Liver (tissue), 9 donors: ENCODE measurements around the gene CFAP251. TPM values are rescaled to one million over a fixed set of nuclear protein-coding genes. Genes with fewer than 3 reads are reported as not detected.

ENCODE experiments used
- DNase-seq: peaks from one replicate; pipeline ENCODE4 v3.0.0-alpha.2; 2017; ENCODE audit warnings: low spot score
- H3K27ac ChIP-seq, 2 donors: one replicate each; pipeline ENCODE4 v1.7.0; 2013; ENCODE audit warnings: inconsistent platforms in 2 of 2, low read length in 2 of 2, control low read depth in 1 of 2, low read depth in 1 of 2, mild to moderate bottlenecking in 1 of 2
- H3K27me3 ChIP-seq, 4 donors: one replicate each; pipeline versions ENCODE4 v1.6.1 to v1.7.0; 2013; ENCODE audit warnings: low read length in 3 of 4, inconsistent platforms in 1 of 4, mild to moderate bottlenecking in 1 of 4, moderate library complexity in 1 of 4; ENCODE audit not compliant: control insufficient read depth in 4 of 4, insufficient read depth in 4 of 4
- H3K36me3 ChIP-seq, 4 donors: one replicate each; pipeline versions ENCODE4 v1.6.1 to v1.7.0; 2013; ENCODE audit warnings: low read length in 3 of 4, mild to moderate bottlenecking in 3 of 4, low read depth in 1 of 4, moderate library complexity in 1 of 4; ENCODE audit not compliant: control insufficient read depth in 4 of 4, insufficient read depth in 3 of 4
- H3K4me1 ChIP-seq, 4 donors: one replicate each; pipeline versions ENCODE4 v1.6.1 to v1.7.0; 2013; ENCODE audit warnings: low read length in 3 of 4, mild to moderate bottlenecking in 3 of 4, moderate library complexity in 1 of 4; ENCODE audit not compliant: control insufficient read depth in 4 of 4, insufficient read depth in 4 of 4
- H3K4me3 ChIP-seq, 3 donors: one replicate each; pipeline versions ENCODE4 v1.6.1 to v1.7.0; 2013; ENCODE audit warnings: low read length in 3 of 3, control low read depth in 1 of 3, low read depth in 1 of 3, mild to moderate bottlenecking in 1 of 3
- H3K9ac ChIP-seq, 2 donors: one replicate each; pipeline ENCODE4 v1.7.0; 2013; ENCODE audit warnings: low read length in 2 of 2, mild to moderate bottlenecking in 2 of 2, moderate library complexity in 2 of 2, control low read depth in 1 of 2, low read depth in 1 of 2
- H3K9me3 ChIP-seq, 4 donors: one replicate each; pipeline versions ENCODE4 v1.6.1 to v1.7.0; 2013; ENCODE audit warnings: low read length in 3 of 4; ENCODE audit not compliant: control insufficient read depth in 4 of 4
- ATF3 ChIP-seq: IDR thresholded peaks from 2 replicates; pipeline ENCODE4 v1.6.1; 2016; ENCODE audit warnings: antibody characterized with exemption
- CTCF ChIP-seq: fragments of 150-350 bp; IDR thresholded peaks from 2 replicates; pipeline ENCODE4 v1.5.1; 2017; ENCODE audit warnings: improper control_type of control experiment, low read depth, low read length; ENCODE audit not compliant: missing input control
- EGR1 ChIP-seq, 2 donors: IDR thresholded peaks; 2 replicates each; pipeline ENCODE4 v1.6.1; 2016 to 2018; ENCODE audit warnings: antibody characterized with exemption in 2 of 2, low read depth in 2 of 2
- FOXA1 ChIP-seq: IDR thresholded peaks from 2 replicates; pipeline ENCODE4 v1.6.1; 2016; ENCODE audit warnings: antibody characterized with exemption
- FOXA2 ChIP-seq: IDR thresholded peaks from 2 replicates; pipeline ENCODE4 v1.6.1; 2016; ENCODE audit warnings: antibody characterized with exemption
- HNF4A ChIP-seq, 2 donors: conservative IDR thresholded peaks; 2 replicates each; pipeline ENCODE4 v1.6.1; 2016; ENCODE audit warnings: antibody characterized with exemption in 2 of 2, mild to moderate bottlenecking in 2 of 2
- HNF4G ChIP-seq: IDR thresholded peaks from 2 replicates; pipeline ENCODE4 v1.6.1; 2016; ENCODE audit warnings: antibody characterized with exemption
- JUND ChIP-seq, 2 donors: IDR thresholded peaks; 2 replicates each; pipeline ENCODE4 v1.6.1; 2016; ENCODE audit warnings: antibody characterized with exemption in 2 of 2
- MAX ChIP-seq: IDR thresholded peaks from 2 replicates; pipeline ENCODE4 v1.6.1; 2016; ENCODE audit warnings: antibody characterized with exemption
- NR2F2 ChIP-seq: IDR thresholded peaks from 2 replicates; pipeline ENCODE4 v1.6.1; 2016; ENCODE audit warnings: antibody characterized with exemption
- RAD21 ChIP-seq, 2 donors: IDR thresholded peaks; 2 replicates each; pipeline ENCODE4 v1.6.1; 2016; ENCODE audit warnings: antibody characterized with exemption in 2 of 2, mild to moderate bottlenecking in 2 of 2
- TAF1 ChIP-seq: conservative IDR thresholded peaks from 2 replicates; pipeline ENCODE4 v1.6.1; 2016; ENCODE audit warnings: antibody characterized with exemption, mild to moderate bottlenecking
- YY1 ChIP-seq: IDR thresholded peaks from 2 replicates; pipeline ENCODE4 v1.6.1; 2016; ENCODE audit warnings: antibody characterized with exemption, mild to moderate bottlenecking
- ZBTB33 ChIP-seq: IDR thresholded peaks from 2 replicates; pipeline ENCODE4 v1.6.1; 2016; ENCODE audit warnings: antibody characterized with exemption
- WGBS: extraction: QIAGEN DNeasy Blood & Tissue Kit; methylation state at CpG from one replicate; pipeline ENCODE4 v1.1.7; 2013; 5-methylcytosine and 5-hydroxymethylcytosine counted together
- polyA plus RNA-seq, 2 donors: library from polyadenylated mRNA; stranded (reverse) in 1 of 2; unstranded in 1 of 2; fragments of 200-250 nt in 1 of 2; fragments of >200 nt in 1 of 2; fragmentation: Nextera tagmentation in 1 of 2; extraction: Ambion mirVana in 1 of 2; gene quantifications; one replicate each; pipeline versions ENCODE4 v1.2.1 to v1.2.3, GENCODE V29; 2013 to 2015
- total RNA-seq, 2 donors: library from RNA; depleted of rRNA; stranded (reverse); fragments of >200 nt; gene quantifications; one replicate each; pipeline ENCODE4 v1.2.3, GENCODE V29; 2014
- donor health status: healthy.
- donor health status: healthy.
- donor health status: healthy.
- donor health status: healthy.
- donor health status: healthy.

Gene CFAP251
- total and polyA plus RNA-seq, 4 donors = 1.6 to 4.0 (median 2.0) TPM

GRCh38 chr12:121955258-121956237, 37.2 kb downstream of the CFAP251 start:
- WGBS = 89% methylated on average over 13 of the region's 13 CpGs

GRCh38 chr12:121957861-121958515, 39.6 kb downstream of the CFAP251 start:
- WGBS = 80% methylated on average over 6 of the region's 6 CpGs
- Histone ChIP-seq H3K9ac (no peak overlapping the region), H3K9me3 (no peaks in the 10 kb centered on the region), H3K27ac (no peak overlapping the region), H3K36me3 (no peaks in the 10 kb centered on the region), H3K4me1 (no peaks in the 10 kb centered on the region), H3K27me3 (no peaks in the 10 kb centered on the region), H3K4me3 (no peak overlapping the region)
- no peak for DNase-seq
- TF ChIP-seq MAX = no peak
- no peak for TF ChIP-seq YY1
- no peak for TF ChIP-seq NR2F2
- TF ChIP-seq HNF4A (conservative IDR thresholded peaks at IDR 0.05) = no peak

More at GRCh38 chr12:121955258-121956237, 37.2 kb downstream of the CFAP251 start:
- H3K9me3 ChIP-seq = no peaks in the 10 kb centered on the region
- no peaks in the 10 kb centered on the region for H3K4me1 ChIP-seq
- H3K27ac ChIP-seq = no peak overlapping the region
- H3K27me3 ChIP-seq = no peaks in the 10 kb centered on the region
- no peaks in the 10 kb centered on the region for H3K36me3 ChIP-seq
- no peak for DNase-seq
- TF ChIP-seq HNF4A (conservative IDR thresholded peaks at IDR 0.05) (no peak), CTCF (peak; percentile 38), TAF1 (no peak), FOXA2 (no peak), RAD21 (IDR thresholded peaks at IDR 0.05) (peak; percentile 42 to 63)
- no peak overlapping the region for H3K9ac ChIP-seq
- H3K4me3 ChIP-seq = no peak overlapping the region

GRCh38 chr12:121958541-121959240, 40.3 kb downstream of the CFAP251 start:
- WGBS = 77% methylated on average over 21 of the region's 21 CpGs
- H3K9ac ChIP-seq = no peak overlapping the region
- no peak for DNase-seq
- TF ChIP-seq NR2F2 (no peak), CTCF (no peak), ATF3 (no peak), MAX (no peak), FOXA1 (no peak), HNF4G (no peak), HNF4A (conservative IDR thresholded peaks at IDR 0.05) (no peak), ZBTB33 (no peak), JUND (IDR thresholded peaks at IDR 0.05) (no peak), EGR1 (IDR thresholded peaks at IDR 0.05; ENCODE audit: low read depth in 2 of 2) (no peak), TAF1 (no peak)

More at GRCh38 chr12:121958541-121959240, 40.3 kb downstream of the CFAP251 start:
- Histone ChIP-seq H3K27me3 (no peaks in the 10 kb centered on the region), H3K36me3 (no peaks in the 10 kb centered on the region), H3K9me3 (no peaks in the 10 kb centered on the region), H3K27ac (no peak overlapping the region), H3K4me3 (no peak overlapping the region), H3K4me1 (no peaks in the 10 kb centered on the region)
